ENCODE data around the gene TGIF2. TPM values are rescaled to one million over a fixed set of nuclear protein-coding genes. Genes with fewer than 3 reads are reported as not detected.

The TGIF2 gene
- total and polyA plus RNA-seq, 9 of the 15 experiments (the other 6 are each of a cell fraction or from before 2014, with no cell fraction given) = 6.8 to 27.8 (median 15.7) TPM

- no peaks in the 10 kb centered on the region for H3K36me3 ChIP-seq (ENCODE audit: control insufficient read depth, insufficient read depth, low read length)
- TF ChIP-seq TFAP4 (CRISPR knock-in tag; IDR thresholded peaks at IDR 0.05; ENCODE audit: borderline replicate concordance) (no peak), KLF13 (tag; IDR thresholded peaks at IDR 0.05; ENCODE audit: borderline replicate concordance, low read depth) (no peak), CEBPG (CRISPR knock-in tag; IDR thresholded peaks at IDR 0.05) (no peak), CEBPG (tag; conservative IDR thresholded peaks at IDR 0.05 in 1 of 2, IDR thresholded peaks at IDR 0.05 in 1 of 2) (no peak)
- no peak for ATAC-seq
- no peaks in the 10 kb centered on the region; a peak in 1 of 5 replicates for H3K27me3 ChIP-seq (ENCODE audit: control insufficient read depth in 2 of 2, insufficient read depth in 2 of 2, low read length in 2 of 2)
- no peak overlapping the region for H2AFZ ChIP-seq (ENCODE audit: low read depth, low read length)
- no peak overlapping the region for H3K27ac ChIP-seq (ENCODE audit: extremely low read depth, low read depth, low read length)
- H3K4me2 ChIP-seq (ENCODE audit: insufficient read depth, low read length) = no peak overlapping the region
- no TSS peak for BruUV-seq (replicated peaks)
- H3K9me3 ChIP-seq (replicated peaks; ENCODE audit: control insufficient read depth, insufficient read depth, low read depth, low read length) = no peaks in the 10 kb centered on the region
- no peaks in the 10 kb centered on the region for H3K9me1 ChIP-seq (ENCODE audit: control insufficient read depth, insufficient read depth, low read length)
- H4K20me1 ChIP-seq (replicated peaks; ENCODE audit: control insufficient read depth, insufficient read depth, low read length) = no peaks in the 10 kb centered on the region
- FAIRE-seq = no peak
- H3K79me2 ChIP-seq (ENCODE audit: control insufficient read depth, insufficient read depth, low read length) = no peaks in the 10 kb centered on the region
- CTCF ChIA-PET (ENCODE audit: low intra/inter-chr PET ratio) = no interaction called here
- no peak overlapping the region for H3K4me3 ChIP-seq
- in situ Hi-C loops (cut with MboI) = no loop called here
- POLR2A ChIA-PET = interaction anchor here (0.6 to 0.9 kb wide), 2 partner anchors 95 to 398 kb away, joined by 4 to 6 read pairs; partner anchors contain the start of gene AAR2
- 35% methylated on average over 11 of the region's 11 CpGs for WGBS (ENCODE audit: insufficient coverage, low coverage, missing lambda C conversion rate)
- peaks cover 0 to 3% of the 10 kb centered on the region in 2 experiments; a peak in 1 of 5 replicates for H3K4me1 ChIP-seq (replicated peaks in 1 of 2; ENCODE audit: control insufficient read depth in 2 of 2, insufficient read depth in 2 of 2, low read length in 2 of 2)
- intact Hi-C loops (cut with micrococcal nuclease) = no loop called here
- H3K9ac ChIP-seq (ENCODE audit: insufficient read depth in 1 of 2, low read depth in 2 of 2, low read length in 2 of 2) = 0 out of 4 replicates have a peak overlapping the region, but pooled peaks of 1 of the 2 experiments have one; percentile 2
- DNase-seq (ENCODE audit: extremely low read depth in 1 of 4, low spot score in 3 of 4) = no peak
Observed at GRCh38 chr20:36634342-36634741, 60.9 kb downstream of the TGIF2 start.

All from K562 (cell line).